ENCODE data around the gene GLIPR1L2. TPM values are rescaled to one million over a fixed set of nuclear protein-coding genes. Genes with fewer than 3 reads are reported as not detected.
"Not testable (repeated sequence)": the region's sequence is repeated elsewhere in the genome, so short reads cannot be mapped to it uniquely, and the experiment has no call there.

GLIPR1L2 gene
- total RNA-seq, 6 experiments from 2014 or later: 0.24 to 1.0 (median 0.32) TPM

DNA sequence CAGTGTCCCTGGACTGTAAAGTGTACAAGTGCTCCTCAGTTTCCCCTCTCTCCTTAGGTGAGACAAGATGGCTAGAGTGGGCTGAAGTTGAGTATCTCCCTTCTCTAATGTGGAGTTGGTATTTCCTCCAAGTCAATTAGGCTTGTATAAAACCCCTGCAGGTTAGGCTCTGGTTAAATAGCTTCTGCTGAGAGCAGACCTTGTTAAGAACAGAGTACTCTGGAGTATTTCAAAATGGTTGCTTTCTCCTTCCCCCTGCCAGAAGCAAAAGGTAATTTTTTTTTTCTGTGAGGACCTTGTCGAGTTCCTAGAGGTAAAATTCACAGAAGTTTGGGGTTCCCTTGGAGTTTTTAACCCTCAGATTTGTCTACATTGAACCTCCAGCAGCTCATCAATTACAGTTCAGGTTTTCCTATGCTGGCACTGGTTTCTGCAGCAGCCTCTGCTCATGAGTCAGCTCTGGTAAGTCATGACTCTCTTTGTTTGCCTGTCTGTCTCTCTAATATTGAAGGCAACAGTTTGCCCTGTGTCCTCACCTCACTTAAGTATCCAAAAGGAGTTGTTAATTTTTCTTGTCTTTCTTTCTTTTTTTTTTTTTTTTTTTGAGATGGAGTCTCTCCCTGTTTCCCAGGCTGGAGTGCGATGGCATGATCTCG lies 61.9 kb downstream of the GLIPR1L2 start:
- Histone ChIP-seq H3K27me3 (no peaks in the 10 kb centered on the region), H3K27ac (no peak overlapping the region), H3K4me1 (no peaks in the 10 kb centered on the region), H3K9me3 (no peaks in the 10 kb centered on the region), H3K36me3 (no peaks in the 10 kb centered on the region), H3K4me3 (no peak overlapping the region)
- DNase-seq (no peak), ATAC-seq (no peak)
- TF ChIP-seq, protein P1, sequence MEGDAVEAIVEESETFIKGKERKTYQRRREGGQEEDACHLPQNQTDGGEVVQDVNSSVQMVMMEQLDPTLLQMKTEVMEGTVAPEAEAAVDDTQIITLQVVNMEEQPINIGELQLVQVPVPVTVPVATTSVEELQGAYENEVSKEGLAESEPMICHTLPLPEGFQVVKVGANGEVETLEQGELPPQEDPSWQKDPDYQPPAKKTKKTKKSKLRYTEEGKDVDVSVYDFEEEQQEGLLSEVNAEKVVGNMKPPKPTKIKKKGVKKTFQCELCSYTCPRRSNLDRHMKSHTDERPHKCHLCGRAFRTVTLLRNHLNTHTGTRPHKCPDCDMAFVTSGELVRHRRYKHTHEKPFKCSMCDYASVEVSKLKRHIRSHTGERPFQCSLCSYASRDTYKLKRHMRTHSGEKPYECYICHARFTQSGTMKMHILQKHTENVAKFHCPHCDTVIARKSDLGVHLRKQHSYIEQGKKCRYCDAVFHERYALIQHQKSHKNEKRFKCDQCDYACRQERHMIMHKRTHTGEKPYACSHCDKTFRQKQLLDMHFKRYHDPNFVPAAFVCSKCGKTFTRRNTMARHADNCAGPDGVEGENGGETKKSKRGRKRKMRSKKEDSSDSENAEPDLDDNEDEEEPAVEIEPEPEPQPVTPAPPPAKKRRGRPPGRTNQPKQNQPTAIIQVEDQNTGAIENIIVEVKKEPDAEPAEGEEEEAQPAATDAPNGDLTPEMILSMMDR (IDR thresholded peaks at IDR 0.05): no peak
- no peak for TF ChIP-seq POLR2A (IDR thresholded peaks at IDR 0.05)
- 23% methylated on average over 1 of the region's 3 CpGs for WGBS (ENCODE audit: insufficient coverage, low coverage, low lambda C conversion rate, missing lambda C conversion rate)
- intact Hi-C loops (cut with DNase I): no loop called here

DNA sequence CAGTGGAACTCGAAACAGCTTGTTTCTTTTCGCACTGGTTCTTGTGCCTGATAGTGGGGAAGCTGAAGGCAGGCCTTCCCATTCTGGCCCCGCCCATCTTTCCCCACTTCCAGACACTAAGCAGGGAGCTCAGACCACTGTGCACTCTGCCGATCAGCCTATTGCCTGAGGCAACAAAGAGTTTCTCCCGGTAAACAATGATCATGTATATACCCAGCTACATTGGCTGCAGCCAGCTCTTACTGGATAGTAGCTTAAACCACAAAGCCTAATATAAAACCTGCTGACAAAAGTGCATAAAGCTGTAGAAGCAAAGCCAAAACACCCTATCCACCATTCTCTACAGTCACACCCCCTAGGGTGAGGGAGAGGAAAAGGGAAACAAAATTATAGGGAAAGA lies 65.0 kb downstream of the GLIPR1L2 start:
- Histone ChIP-seq H3K27ac (no peak overlapping the region), H3K4me3 (no peak overlapping the region), H3K4me1 (no peaks in the 10 kb centered on the region), H3K9me3 (no peaks in the 10 kb centered on the region), H3K27me3 (no peaks in the 10 kb centered on the region), H3K36me3 (no peaks in the 10 kb centered on the region)
- intact Hi-C loops (cut with DNase I): no loop called here
- no peak for TF ChIP-seq POLR2A (IDR thresholded peaks at IDR 0.05)
- TF ChIP-seq, protein P1 (IDR thresholded peaks at IDR 0.05): no peak
- WGBS (ENCODE audit: insufficient coverage, low coverage, low lambda C conversion rate, missing lambda C conversion rate): 68% methylated on average over 5 of the region's 5 CpGs
- DNase-seq (no peak), ATAC-seq (no peak)

DNA sequence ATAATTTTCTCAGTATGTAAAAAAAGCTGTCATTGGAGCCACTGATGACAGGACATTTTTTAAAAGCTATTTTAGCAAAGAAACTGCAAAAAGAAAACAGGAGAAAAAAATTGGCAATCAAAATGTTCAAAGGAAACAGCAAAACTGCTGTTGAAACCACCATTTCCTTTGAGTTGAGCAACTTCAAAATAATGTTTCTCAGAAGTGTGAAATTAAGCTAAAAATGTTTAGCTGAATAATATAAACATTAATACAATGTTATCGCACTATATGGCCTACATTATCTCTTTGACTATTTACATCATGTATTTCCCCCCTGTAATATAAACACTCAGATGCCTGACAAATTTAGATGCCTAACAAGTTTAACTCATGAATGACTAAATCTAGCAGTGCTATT lies 66.3 kb downstream of the GLIPR1L2 start:
- no peaks in the 10 kb centered on the region for H3K36me3 ChIP-seq
- no peaks in the 10 kb centered on the region for H3K4me1 ChIP-seq
- ATAC-seq (no peak), DNase-seq (no peak)
- TF ChIP-seq POLR2A (IDR thresholded peaks at IDR 0.05): no peak
- TF ChIP-seq, protein P1 (IDR thresholded peaks at IDR 0.05): no peak
- H3K9me3 ChIP-seq: no peaks in the 10 kb centered on the region
- intact Hi-C loops (cut with DNase I): no loop called here
- H3K4me3 ChIP-seq: no peak overlapping the region
- WGBS (ENCODE audit: insufficient coverage, low coverage, low lambda C conversion rate, missing lambda C conversion rate): 56% methylated on average over 1 of the region's 1 CpG
- H3K27ac ChIP-seq: no peak overlapping the region
- no peaks in the 10 kb centered on the region for H3K27me3 ChIP-seq

DNA sequence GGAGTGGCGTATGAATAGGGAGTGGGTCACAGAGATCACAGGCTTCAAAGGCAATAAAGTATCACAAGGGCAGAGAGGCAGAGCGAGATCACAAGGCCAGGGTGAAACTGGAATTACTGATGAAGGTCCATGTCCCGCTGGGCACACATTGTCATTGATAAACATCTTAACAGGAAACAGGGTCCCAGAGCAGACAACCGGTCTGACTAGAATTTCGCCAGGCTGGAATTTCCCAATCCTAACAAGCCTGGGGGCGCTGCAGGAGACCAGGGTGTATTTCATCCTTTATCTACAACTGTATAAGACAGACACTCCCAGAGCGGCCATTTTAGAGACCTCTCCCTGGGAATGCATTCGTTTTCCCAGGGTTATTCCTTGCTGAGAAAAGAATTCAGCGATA lies 67.0 kb downstream of the GLIPR1L2 start:
- H3K36me3 ChIP-seq; DNase-seq; intact Hi-C loops (cut with DNase I); H3K27me3 ChIP-seq; H3K9me3 ChIP-seq; H3K27ac ChIP-seq; H3K4me3 ChIP-seq; H3K4me1 ChIP-seq; ATAC-seq: not testable (repeated sequence)
- WGBS (ENCODE audit: insufficient coverage, low coverage, low lambda C conversion rate, missing lambda C conversion rate): 48% methylated on average over 8 of the region's 9 CpGs

DNA sequence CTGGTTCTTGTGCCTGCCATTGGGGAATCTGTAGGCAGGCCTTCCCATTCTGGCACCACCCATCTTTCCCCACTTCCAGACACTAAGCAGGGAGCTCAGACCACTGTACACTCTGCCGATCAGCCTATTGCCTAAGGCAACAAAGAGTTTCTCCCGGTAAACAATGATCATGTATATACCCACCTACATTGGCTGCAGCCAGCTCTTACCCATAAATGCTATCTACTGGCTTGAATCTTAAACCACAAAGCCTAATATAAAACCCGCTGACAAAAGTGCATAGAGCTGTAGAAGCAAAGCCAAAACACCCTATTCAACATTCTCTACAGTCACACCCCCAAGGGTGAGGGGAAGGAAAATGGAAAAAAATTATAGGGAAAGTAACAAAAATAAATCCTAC lies 68.9 kb downstream of the GLIPR1L2 start:
- no peaks in the 10 kb centered on the region for H3K9me3 ChIP-seq
- no peak overlapping the region for H3K27ac ChIP-seq
- 66% methylated on average over 3 of the region's 3 CpGs for WGBS (ENCODE audit: insufficient coverage, low coverage, low lambda C conversion rate, missing lambda C conversion rate)
- intact Hi-C loops (cut with DNase I): no loop called here
- no peaks in the 10 kb centered on the region for H3K4me1 ChIP-seq
- H3K27me3 ChIP-seq: no peaks in the 10 kb centered on the region
- no peaks in the 10 kb centered on the region for H3K36me3 ChIP-seq
- TF ChIP-seq, protein P1 (IDR thresholded peaks at IDR 0.05): no peak
- TF ChIP-seq POLR2A (IDR thresholded peaks at IDR 0.05): no peak
- no peak overlapping the region for H3K4me3 ChIP-seq
- ATAC-seq (no peak), DNase-seq (no peak)
